Measurements from ENCODE around the gene SPRY4. TPM values are rescaled to one million over a fixed set of nuclear protein-coding genes. Genes with fewer than 3 reads are reported as not detected.
"Not testable (repeated sequence)": the region's sequence is repeated elsewhere in the genome, so short reads cannot be mapped to it uniquely, and the experiment has no call there.

Gene SPRY4
- polyA plus RNA-seq, 2 donors = 0.65 to 1.3 TPM

DNA sequence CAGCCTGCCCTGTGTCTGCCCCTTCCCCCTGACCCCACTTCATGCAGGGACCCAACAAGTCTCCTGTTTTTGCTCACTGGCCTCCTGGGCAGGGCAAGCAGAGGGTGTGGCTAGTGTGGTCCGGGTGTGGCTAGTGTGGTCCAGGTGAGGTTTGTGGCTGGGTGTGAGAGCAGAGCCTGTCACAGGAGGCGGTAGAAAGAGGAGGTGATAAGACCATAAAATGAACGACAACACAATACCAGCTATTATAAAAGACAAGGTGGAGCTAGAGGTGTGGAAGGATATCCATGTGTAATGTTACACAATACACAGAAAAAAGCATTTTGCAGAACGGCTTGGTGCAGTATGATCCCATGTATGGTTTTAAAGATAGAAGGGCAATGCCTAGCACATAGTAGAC lies 23.3 kb downstream of the SPRY4 start:
- Histone ChIP-seq H3K36me3 (ENCODE audit: control insufficient read depth in 2 of 2, insufficient read depth in 2 of 2, low read length in 1 of 2) (no peaks in the 10 kb centered on the region), H3K4me1 (ENCODE audit: control insufficient read depth in 2 of 2, insufficient read depth in 2 of 2, low read length in 1 of 2) (peaks cover 0 to 2% of the 10 kb centered on the region in 2 donors), H3K27me3 (ENCODE audit: control insufficient read depth in 1 of 2, insufficient read depth in 2 of 2, low read length in 2 of 2) (no peaks in the 10 kb centered on the region), H3K4me3 (ENCODE audit: low read depth in 1 of 2, low read length in 2 of 2) (no peak overlapping the region), H3K9me3 (ENCODE audit: control insufficient read depth in 2 of 2, insufficient read depth in 1 of 2, low read depth in 1 of 2, low read length in 1 of 2) (no peaks in the 10 kb centered on the region), H3K27ac (ENCODE audit: low read depth in 2 of 2, low read length in 1 of 2) (no peak overlapping the region)
- 49 to 67% methylated on average over 4 of the region's 4 CpGs for WGBS, 2 donors

DNA sequence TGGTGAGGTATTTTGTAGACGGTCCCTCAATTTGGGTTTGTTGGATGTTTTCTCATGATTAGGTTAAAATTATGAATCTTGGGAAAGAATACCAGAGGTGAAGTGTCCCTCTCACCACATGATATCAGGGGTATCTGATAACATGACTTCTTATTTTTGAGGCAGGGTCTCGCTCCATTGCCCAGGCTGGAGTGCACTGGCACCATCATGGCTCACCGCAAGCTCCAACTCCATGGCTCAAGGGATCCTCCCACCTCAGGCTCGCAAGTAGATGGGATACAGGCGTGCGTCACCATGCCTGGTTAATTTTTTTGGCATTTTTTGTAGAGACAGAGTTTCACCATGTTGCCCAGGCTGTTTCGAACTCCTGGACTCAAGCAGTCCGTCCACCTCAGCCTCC lies 24.1 kb downstream of the SPRY4 start:
- Histone ChIP-seq H3K27me3 (ENCODE audit: control insufficient read depth in 1 of 2, insufficient read depth in 2 of 2, low read length in 2 of 2) (no peaks in the 10 kb centered on the region), H3K36me3 (ENCODE audit: control insufficient read depth in 2 of 2, insufficient read depth in 2 of 2, low read length in 1 of 2) (no peaks in the 10 kb centered on the region), H3K4me1 (ENCODE audit: control insufficient read depth in 2 of 2, insufficient read depth in 2 of 2, low read length in 1 of 2) (peaks cover 0 to 2% of the 10 kb centered on the region in 2 donors), H3K4me3 (ENCODE audit: low read depth in 1 of 2, low read length in 2 of 2) (no peak overlapping the region), H3K27ac (ENCODE audit: low read depth in 2 of 2, low read length in 1 of 2) (no peak overlapping the region), H3K9me3 (ENCODE audit: control insufficient read depth in 2 of 2, insufficient read depth in 1 of 2, low read depth in 1 of 2, low read length in 1 of 2) (no peaks in the 10 kb centered on the region)
- 92 to 94% methylated on average over 8 of the region's 8 CpGs for WGBS, 2 donors

DNA sequence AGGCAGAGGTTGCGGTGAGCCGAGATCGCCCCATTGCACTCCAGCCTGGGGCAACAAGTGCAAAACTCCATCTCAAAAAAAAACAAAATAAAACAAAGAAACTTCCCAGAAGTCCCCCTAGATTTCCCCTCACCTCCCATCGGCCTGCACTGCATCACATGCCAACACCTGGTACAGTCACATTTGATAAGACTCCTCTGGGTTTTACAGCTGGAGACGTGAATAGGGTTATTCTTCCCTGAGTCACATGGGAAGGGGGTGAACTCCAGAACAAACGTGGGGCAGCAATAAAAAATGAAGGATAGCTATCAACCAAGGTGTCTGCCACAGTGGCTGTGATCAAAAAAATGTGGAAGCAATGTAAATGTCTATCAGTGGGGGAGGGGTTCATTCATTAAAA lies 26.0 kb downstream of the SPRY4 start:
- Histone ChIP-seq H3K4me3 (ENCODE audit: low read depth in 1 of 2, low read length in 2 of 2) (no peak overlapping the region), H3K9me3 (ENCODE audit: control insufficient read depth in 2 of 2, insufficient read depth in 1 of 2, low read depth in 1 of 2, low read length in 1 of 2) (no peaks in the 10 kb centered on the region), H3K36me3 (ENCODE audit: control insufficient read depth in 2 of 2, insufficient read depth in 2 of 2, low read length in 1 of 2) (no peaks in the 10 kb centered on the region), H3K27ac (ENCODE audit: low read depth in 2 of 2, low read length in 1 of 2) (no peak overlapping the region), H3K4me1 (ENCODE audit: control insufficient read depth in 2 of 2, insufficient read depth in 2 of 2, low read length in 1 of 2) (peaks cover 0 to 2% of the 10 kb centered on the region in 2 donors), H3K27me3 (ENCODE audit: control insufficient read depth in 1 of 2, insufficient read depth in 2 of 2, low read length in 2 of 2) (no peaks in the 10 kb centered on the region)
- 77 to 83% methylated on average over 6 of the region's 6 CpGs for WGBS, 2 donors

DNA sequence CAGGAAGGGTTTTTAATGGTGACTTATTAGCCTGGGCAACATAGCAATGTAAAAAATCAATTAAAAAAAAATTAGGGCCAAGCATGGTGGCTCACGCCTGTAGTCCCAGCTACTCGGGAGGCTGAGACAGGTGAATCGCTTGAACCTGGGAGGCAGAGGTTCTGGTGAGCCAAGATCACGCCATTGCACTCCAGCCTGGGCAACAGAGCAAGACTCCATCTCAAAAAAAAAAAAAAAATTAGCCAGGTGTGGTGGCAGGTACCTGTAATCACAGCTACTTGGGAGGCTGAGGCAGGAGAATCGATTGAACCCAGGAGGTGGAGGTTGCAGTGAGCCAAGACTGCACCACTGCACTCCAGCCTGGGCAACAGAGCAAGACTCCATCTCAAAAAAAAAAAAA lies 27.0 kb downstream of the SPRY4 start:
- H3K27me3 ChIP-seq (ENCODE audit: control insufficient read depth in 1 of 2, insufficient read depth in 2 of 2, low read length in 2 of 2); H3K27ac ChIP-seq (ENCODE audit: low read depth in 2 of 2, low read length in 1 of 2): not testable (repeated sequence)

DNA sequence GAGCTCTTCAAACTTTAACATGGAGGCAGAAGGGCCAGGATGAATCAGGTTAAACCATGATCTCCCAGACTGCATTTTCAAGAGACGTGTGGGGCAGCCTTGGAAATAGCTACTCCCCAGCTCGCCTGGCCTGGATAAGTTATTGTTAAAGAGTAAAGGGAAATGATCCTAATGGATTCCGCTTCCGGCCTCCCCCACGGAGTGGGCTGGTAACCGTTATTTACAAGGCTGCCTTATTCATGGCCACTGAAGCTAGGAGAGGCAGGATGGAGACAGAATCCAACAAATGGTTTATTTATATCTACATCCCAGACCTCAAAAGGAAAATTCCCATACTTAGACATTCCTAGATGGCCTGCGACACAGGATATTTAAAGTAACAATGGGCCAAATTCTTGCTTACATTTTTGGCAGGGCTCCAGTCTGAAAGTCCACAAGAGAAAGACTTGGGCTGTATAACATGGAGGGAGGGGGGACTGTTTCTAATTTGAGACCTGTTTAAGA lies 27.9 kb downstream of the SPRY4 start:
- no peak overlapping the region for H3K27ac ChIP-seq (ENCODE audit: low read depth in 2 of 2, low read length in 1 of 2)
- H3K9me3 ChIP-seq (ENCODE audit: control insufficient read depth in 2 of 2, insufficient read depth in 1 of 2, low read depth in 1 of 2, low read length in 1 of 2) = no peaks in the 10 kb centered on the region
- H3K4me3 ChIP-seq (ENCODE audit: low read depth in 1 of 2, low read length in 2 of 2) = no peak overlapping the region
- H3K36me3 ChIP-seq (ENCODE audit: control insufficient read depth in 2 of 2, insufficient read depth in 2 of 2, low read length in 1 of 2) = no peaks in the 10 kb centered on the region
- H3K27me3 ChIP-seq (ENCODE audit: control insufficient read depth in 1 of 2, insufficient read depth in 2 of 2, low read length in 2 of 2) = no peaks in the 10 kb centered on the region
- WGBS, 2 donors = 55 to 57% methylated on average over 7 of the region's 7 CpGs
- H3K4me1 ChIP-seq (ENCODE audit: control insufficient read depth in 2 of 2, insufficient read depth in 2 of 2, low read length in 1 of 2) = peaks cover 0 to 2% of the 10 kb centered on the region in 2 donors

More for the DNA sequence above, 27.0 kb downstream of the SPRY4 start:
- H3K9me3 ChIP-seq (ENCODE audit: control insufficient read depth in 2 of 2, insufficient read depth in 1 of 2, low read depth in 1 of 2, low read length in 1 of 2); H3K36me3 ChIP-seq (ENCODE audit: control insufficient read depth in 2 of 2, insufficient read depth in 2 of 2, low read length in 1 of 2); H3K4me3 ChIP-seq (ENCODE audit: low read depth in 1 of 2, low read length in 2 of 2); H3K4me1 ChIP-seq (ENCODE audit: control insufficient read depth in 2 of 2, insufficient read depth in 2 of 2, low read length in 1 of 2): not testable (repeated sequence)
- WGBS, 2 donors = 91 to 93% methylated on average over 5 of the region's 5 CpGs

DNA sequence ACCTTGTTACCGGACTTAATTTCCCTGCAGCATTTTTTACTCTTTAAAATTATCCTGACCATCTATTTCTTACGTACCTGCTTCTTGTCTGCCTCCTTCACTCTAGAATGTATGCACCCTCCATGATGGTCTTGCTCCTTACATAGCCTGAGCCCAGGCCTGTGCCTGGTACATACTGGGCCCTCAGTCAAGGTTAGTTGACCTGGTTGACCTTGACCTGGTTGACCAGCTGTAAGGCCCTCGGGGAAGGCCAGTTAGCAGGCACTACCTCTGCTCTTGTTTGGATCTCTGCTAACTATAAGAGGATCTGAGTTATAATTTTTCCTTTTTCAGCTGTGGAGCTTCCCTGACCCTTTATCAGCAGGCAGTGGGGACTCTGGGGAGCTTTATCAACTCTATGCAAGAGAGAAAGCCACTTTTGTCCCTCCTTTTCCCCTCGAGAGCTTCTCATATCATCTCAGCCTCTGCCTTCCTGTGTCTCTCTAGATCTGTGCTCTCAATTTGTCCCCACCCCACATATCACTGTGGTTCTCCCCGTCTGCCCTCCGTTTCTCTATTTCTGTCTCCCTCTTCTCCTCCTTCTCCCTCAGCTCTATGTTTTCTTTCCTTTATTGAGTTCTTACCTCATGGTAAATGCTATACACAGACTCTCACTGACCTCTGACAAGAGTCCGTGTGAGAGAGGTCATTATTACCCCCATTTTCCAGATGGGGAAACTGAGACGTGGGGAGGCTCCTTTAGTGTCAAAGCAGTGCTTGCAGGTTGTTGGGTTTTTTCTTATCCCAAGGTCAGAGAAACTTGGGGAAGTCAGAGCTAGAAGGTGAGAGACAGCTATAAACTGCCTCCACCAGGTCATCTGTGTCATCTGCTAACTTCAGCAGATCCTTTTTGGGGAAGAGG lies 28.6 kb downstream of the SPRY4 start:
- Histone ChIP-seq H3K4me3 (ENCODE audit: low read depth in 1 of 2, low read length in 2 of 2) (no peak overlapping the region), H3K27me3 (ENCODE audit: control insufficient read depth in 1 of 2, insufficient read depth in 2 of 2, low read length in 2 of 2) (no peaks in the 10 kb centered on the region), H3K4me1 (ENCODE audit: control insufficient read depth in 2 of 2, insufficient read depth in 2 of 2, low read length in 1 of 2) (no peaks in the 10 kb centered on the region), H3K36me3 (ENCODE audit: control insufficient read depth in 2 of 2, insufficient read depth in 2 of 2, low read length in 1 of 2) (no peaks in the 10 kb centered on the region), H3K27ac (ENCODE audit: low read depth in 2 of 2, low read length in 1 of 2) (no peak overlapping the region), H3K9me3 (ENCODE audit: control insufficient read depth in 2 of 2, insufficient read depth in 1 of 2, low read depth in 1 of 2, low read length in 1 of 2) (no peaks in the 10 kb centered on the region)
- 73 to 87% methylated on average over 8 of the region's 8 CpGs for WGBS, 2 donors

DNA sequence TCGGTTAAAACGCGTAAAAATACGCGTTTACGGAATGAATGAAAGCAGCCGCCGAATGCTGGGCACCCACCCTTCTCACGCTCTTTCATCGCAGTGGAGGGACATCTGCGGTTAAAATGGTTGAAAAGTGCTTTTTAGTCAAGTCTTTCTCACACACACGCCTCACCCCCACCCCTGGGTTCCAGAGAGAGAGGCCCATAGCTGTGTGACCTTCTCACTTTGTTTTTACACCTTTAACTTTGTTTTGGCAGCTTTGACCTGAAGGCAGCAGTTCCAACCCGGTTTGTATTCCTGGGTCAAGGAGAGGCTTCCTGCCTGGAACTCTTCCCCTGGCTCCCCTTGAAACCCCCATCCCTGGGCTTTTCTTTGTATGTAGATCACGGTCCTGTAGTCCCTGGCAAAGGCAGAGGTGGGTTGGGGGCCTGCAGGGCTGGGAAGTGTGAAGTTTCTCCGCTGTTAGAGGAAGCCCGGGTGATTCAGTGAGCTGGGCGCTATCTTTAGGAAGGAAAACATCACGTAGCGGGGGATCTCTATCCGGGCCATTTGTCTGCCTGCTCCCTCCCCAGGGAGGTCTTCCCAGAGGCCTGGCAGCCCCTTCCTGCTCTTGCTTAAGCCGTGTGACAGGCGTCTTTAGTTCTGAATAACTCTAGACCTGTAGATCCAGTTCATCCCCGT lies 29.6 kb downstream of the SPRY4 start:
- Histone ChIP-seq H3K27ac (ENCODE audit: low read depth in 2 of 2, low read length in 1 of 2) (no peak overlapping the region), H3K36me3 (ENCODE audit: control insufficient read depth in 2 of 2, insufficient read depth in 2 of 2, low read length in 1 of 2) (no peaks in the 10 kb centered on the region), H3K4me3 (ENCODE audit: low read depth in 1 of 2, low read length in 2 of 2) (no peak overlapping the region), H3K27me3 (ENCODE audit: control insufficient read depth in 1 of 2, insufficient read depth in 2 of 2, low read length in 2 of 2) (no peaks in the 10 kb centered on the region), H3K9me3 (ENCODE audit: control insufficient read depth in 2 of 2, insufficient read depth in 1 of 2, low read depth in 1 of 2, low read length in 1 of 2) (no peaks in the 10 kb centered on the region), H3K4me1 (ENCODE audit: control insufficient read depth in 2 of 2, insufficient read depth in 2 of 2, low read length in 1 of 2) (no peaks in the 10 kb centered on the region)
- WGBS, 2 donors = 73 to 75% methylated on average over 23 of the region's 23 CpGs

DNA sequence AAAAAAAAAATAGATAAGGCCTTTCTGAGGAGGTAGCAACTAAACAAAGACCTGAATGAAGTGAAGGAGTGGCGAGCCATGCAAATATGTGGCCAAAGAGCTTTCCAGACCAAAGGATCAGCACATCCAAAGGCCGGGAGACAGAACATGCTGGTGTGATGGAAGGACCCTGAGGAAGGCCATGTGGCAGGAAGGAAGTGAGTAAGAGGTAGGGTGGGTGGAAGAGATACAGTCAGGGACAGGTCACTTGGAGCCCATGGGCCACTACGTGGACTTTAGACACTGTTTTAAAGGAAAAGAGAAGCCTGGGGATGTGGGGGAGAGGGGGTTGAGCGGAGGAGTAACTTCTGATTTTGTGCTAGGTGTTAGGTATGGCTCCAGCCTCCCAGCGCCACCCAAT lies 31.3 kb downstream of the SPRY4 start:
- WGBS, 2 donors = 70 to 85% methylated on average over 5 of the region's 5 CpGs
- no peaks in the 10 kb centered on the region for H3K36me3 ChIP-seq (ENCODE audit: control insufficient read depth in 2 of 2, insufficient read depth in 2 of 2, low read length in 1 of 2)

DNA sequence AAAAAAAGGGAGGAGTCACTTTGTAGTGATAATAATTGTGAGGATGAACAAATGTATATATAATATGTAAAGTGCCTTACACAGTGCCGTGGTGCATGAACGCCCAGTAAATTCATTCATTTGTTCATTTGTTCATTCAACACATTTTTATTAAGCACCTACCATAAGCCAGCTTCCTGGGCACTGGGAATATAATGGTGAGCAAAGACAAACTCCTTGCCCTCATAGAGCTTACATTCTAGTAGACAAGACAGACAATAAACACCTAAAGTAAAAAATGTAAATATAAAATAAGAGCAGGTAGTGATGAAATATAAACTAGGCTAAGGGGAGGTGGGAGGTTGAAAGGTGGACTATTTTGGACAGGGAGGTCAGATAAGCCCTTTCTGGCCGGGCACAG lies 32.0 kb downstream of the SPRY4 start:
- WGBS, 2 donors = 92 to 96% methylated on average over 3 of the region's 3 CpGs
- Histone ChIP-seq H3K27ac (ENCODE audit: low read depth in 2 of 2, low read length in 1 of 2) (no peak overlapping the region), H3K27me3 (ENCODE audit: control insufficient read depth in 1 of 2, insufficient read depth in 2 of 2, low read length in 2 of 2) (no peaks in the 10 kb centered on the region), H3K36me3 (ENCODE audit: control insufficient read depth in 2 of 2, insufficient read depth in 2 of 2, low read length in 1 of 2) (no peaks in the 10 kb centered on the region), H3K4me3 (ENCODE audit: low read depth in 1 of 2, low read length in 2 of 2) (no peak overlapping the region), H3K9me3 (ENCODE audit: control insufficient read depth in 2 of 2, insufficient read depth in 1 of 2, low read depth in 1 of 2, low read length in 1 of 2) (no peaks in the 10 kb centered on the region), H3K4me1 (ENCODE audit: control insufficient read depth in 2 of 2, insufficient read depth in 2 of 2, low read length in 1 of 2) (no peaks in the 10 kb centered on the region)

More for the DNA sequence above, 31.3 kb downstream of the SPRY4 start:
- Histone ChIP-seq H3K4me3 (ENCODE audit: low read depth in 1 of 2, low read length in 2 of 2) (no peak overlapping the region), H3K9me3 (ENCODE audit: control insufficient read depth in 2 of 2, insufficient read depth in 1 of 2, low read depth in 1 of 2, low read length in 1 of 2) (no peaks in the 10 kb centered on the region), H3K4me1 (ENCODE audit: control insufficient read depth in 2 of 2, insufficient read depth in 2 of 2, low read length in 1 of 2) (no peaks in the 10 kb centered on the region), H3K27me3 (ENCODE audit: control insufficient read depth in 1 of 2, insufficient read depth in 2 of 2, low read length in 2 of 2) (no peaks in the 10 kb centered on the region), H3K27ac (ENCODE audit: low read depth in 2 of 2, low read length in 1 of 2) (no peak overlapping the region)
